IPS-18c (cell line): ENCODE measurements around the gene DGKZ.

Experiments
- H3K4me3 ChIP-seq: 2 replicates; pipeline ENCODE4 v1.7.0; 2013; ENCODE audit warnings: low read depth, mild to moderate bottlenecking, low read length, moderate library complexity; ENCODE audit not compliant: insufficient read depth
- H3K9me3 ChIP-seq: one replicate; pipeline ENCODE4 v1.6.1; 2013; ENCODE audit warnings: mild to moderate bottlenecking, low read length, moderate library complexity; ENCODE audit not compliant: control insufficient read depth, insufficient read depth

Gene DGKZ

GRCh38 chr11:46315783-46316563, 31.3 kb upstream of the DGKZ start:
- H3K9me3 ChIP-seq: peaks cover 2% of the 10 kb centered on the region

GRCh38 chr11:46319074-46319453, 28.2 kb upstream of the DGKZ start:
- Histone ChIP-seq H3K4me3 (no peak overlapping the region), H3K9me3 (no peaks in the 10 kb centered on the region)

More at GRCh38 chr11:46315783-46316563, 31.3 kb upstream of the DGKZ start:
- H3K4me3 ChIP-seq: no peak overlapping the region

- no peaks in the 10 kb centered on the region for H3K9me3 ChIP-seq
- H3K4me3 ChIP-seq: no peak overlapping the region
Observed at GRCh38 chr11:46321757-46322156, 25.5 kb upstream of the DGKZ start.

GRCh38 chr11:46322759-46323158, 24.5 kb upstream of the DGKZ start:
- Histone ChIP-seq H3K4me3 (no peak overlapping the region), H3K9me3 (no peaks in the 10 kb centered on the region)

- no peak overlapping the region for H3K4me3 ChIP-seq
- H3K9me3 ChIP-seq: no peaks in the 10 kb centered on the region
Observed at GRCh38 chr11:46326813-46327416, 20.3 kb upstream of the DGKZ start.

GRCh38 chr11:46327829-46328228, 19.4 kb upstream of the DGKZ start:
- Histone ChIP-seq H3K9me3 (no peaks in the 10 kb centered on the region), H3K4me3 (no peak overlapping the region)

GRCh38 chr11:46330154-46330553, 17.1 kb upstream of the DGKZ start:
- Histone ChIP-seq H3K4me3 (no peak overlapping the region), H3K9me3 (no peaks in the 10 kb centered on the region)

- Histone ChIP-seq H3K9me3 (no peaks in the 10 kb centered on the region), H3K4me3 (no peak overlapping the region; the same call in 1 of the 2 replicates)
Observed at GRCh38 chr11:46330563-46331281, 16.5 kb upstream of the DGKZ start.

- Histone ChIP-seq H3K9me3 (no peaks in the 10 kb centered on the region), H3K4me3 (no peak overlapping the region; the same call in 1 of the 2 replicates)
Observed at GRCh38 chr11:46331282-46331984, 15.8 kb upstream of the DGKZ start.

- no peaks in the 10 kb centered on the region for H3K9me3 ChIP-seq
- peak overlapping the region; percentile 61; the same call in 1 of the 2 replicates for H3K4me3 ChIP-seq
Observed at GRCh38 chr11:46332093-46332567, 15.1 kb upstream of the DGKZ start.

- no peaks in the 10 kb centered on the region for H3K9me3 ChIP-seq
- H3K4me3 ChIP-seq: peak overlapping the region; percentile 61
Observed at GRCh38 chr11:46332568-46333393, 14.5 kb upstream of the DGKZ start.

- H3K4me3 ChIP-seq: peak overlapping the region; percentile 61
Observed at GRCh38 chr11:46333394-46333947, 13.8 kb upstream of the DGKZ start.

GRCh38 chr11:46334211-46334610, 13.1 kb upstream of the DGKZ start:
- no peak overlapping the region for H3K4me3 ChIP-seq

More at GRCh38 chr11:46333394-46333947, 13.8 kb upstream of the DGKZ start:
- no peaks in the 10 kb centered on the region for H3K9me3 ChIP-seq

GRCh38 chr11:46335271-46335670, 12.0 kb upstream of the DGKZ start:
- Histone ChIP-seq H3K9me3 (no peaks in the 10 kb centered on the region), H3K4me3 (no peak overlapping the region)

More at GRCh38 chr11:46334211-46334610, 13.1 kb upstream of the DGKZ start:
- H3K9me3 ChIP-seq: no peaks in the 10 kb centered on the region

- Histone ChIP-seq H3K9me3 (no peaks in the 10 kb centered on the region), H3K4me3 (no peak overlapping the region)
Observed at GRCh38 chr11:46335890-46336562, 11.2 kb upstream of the DGKZ start.
